ENCODE data around the gene CDK1.

- no peak for TF ChIP-seq CTCF (optimal IDR thresholded peaks at IDR 0.05 in 1 of 3, IDR thresholded peaks at IDR 0.05 in 1 of 3, conservative IDR thresholded peaks at IDR 0.05 in 1 of 3; ENCODE audit: extremely low read depth in 1 of 3, insufficient read depth in 2 of 3, low read length in 3 of 3)
- no peak for TF ChIP-seq EZH2 (IDR thresholded peaks at IDR 0.05; ENCODE audit: low read length)
These were observed 44.8 kb upstream of the CDK1 start for GRCh38 chr10:60733517-60733822.
